Fibroblast of gingiva (primary cell): ENCODE data around the gene OTOG.

Experiments
- DNase-seq: peaks from one replicate; pipeline ENCODE4 v3.0.0-alpha.2; 2011; ENCODE audit warnings: low read depth

OTOG gene

GRCh38 chr11:17518366-17518765 lies 28.7 kb upstream of the OTOG start:
- no peak for DNase-seq

- DNase-seq, result no peak
These were observed 27.8 kb upstream of the OTOG start for GRCh38 chr11:17519061-17519885.

GRCh38 chr11:17521106-17521900 lies 25.8 kb upstream of the OTOG start:
- no peak for DNase-seq

- no peak for DNase-seq
These were observed 24.4 kb upstream of the OTOG start for GRCh38 chr11:17522655-17523054.

DNA sequence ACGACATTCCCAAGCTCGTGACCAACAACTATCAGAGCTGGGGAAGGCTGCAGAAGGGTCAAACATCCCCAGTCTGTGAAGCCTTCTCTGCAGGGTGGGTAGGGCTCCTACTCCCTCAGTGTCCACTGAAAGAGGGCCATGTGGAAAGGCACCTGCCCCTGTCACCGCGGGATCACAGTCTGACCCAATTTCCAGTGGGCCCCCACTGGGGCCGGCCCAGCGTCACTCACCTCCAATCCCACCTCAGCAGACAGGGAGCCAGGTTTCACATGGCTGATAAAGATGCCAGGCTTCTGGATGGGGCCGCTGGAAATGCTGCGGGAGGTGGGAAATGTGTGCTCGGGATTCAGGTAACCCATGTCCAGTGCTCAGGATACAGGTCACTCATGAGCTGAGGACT lies 22.8 kb upstream of the OTOG start:
- no peak for DNase-seq

GRCh38 chr11:17525570-17525969 lies 21.5 kb upstream of the OTOG start:
- DNase-seq, result no peak

GRCh38 chr11:17526326-17526725 lies 20.7 kb upstream of the OTOG start:
- no peak for DNase-seq

GRCh38 chr11:17526931-17527627 lies 20.0 kb upstream of the OTOG start:
- no peak for DNase-seq

DNA sequence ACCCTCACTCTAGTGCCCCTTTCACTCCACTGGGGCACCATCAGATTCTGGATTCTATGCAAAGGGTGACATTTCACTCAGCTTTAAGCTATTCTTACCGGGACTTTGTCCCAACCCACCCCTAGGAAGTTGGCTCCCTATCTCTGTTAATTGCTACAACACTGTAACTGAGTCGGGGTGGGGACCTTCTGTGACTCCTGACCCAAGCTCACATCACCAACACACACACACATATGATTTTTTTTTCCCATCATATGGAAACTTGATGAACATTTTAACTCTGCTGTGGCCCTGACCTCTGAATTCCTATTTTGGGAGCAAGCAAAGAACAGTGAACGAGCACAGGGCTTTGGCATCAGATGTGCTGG lies 19.4 kb upstream of the OTOG start:
- no peak for DNase-seq

GRCh38 chr11:17528181-17528691 lies 18.8 kb upstream of the OTOG start:
- DNase-seq, result peak; percentile 25

- DNase-seq, result no peak
These were observed 17.9 kb upstream of the OTOG start for GRCh38 chr11:17528906-17529843.

- no peak for DNase-seq
These were observed 17.2 kb upstream of the OTOG start for GRCh38 chr11:17529844-17530185.

DNA sequence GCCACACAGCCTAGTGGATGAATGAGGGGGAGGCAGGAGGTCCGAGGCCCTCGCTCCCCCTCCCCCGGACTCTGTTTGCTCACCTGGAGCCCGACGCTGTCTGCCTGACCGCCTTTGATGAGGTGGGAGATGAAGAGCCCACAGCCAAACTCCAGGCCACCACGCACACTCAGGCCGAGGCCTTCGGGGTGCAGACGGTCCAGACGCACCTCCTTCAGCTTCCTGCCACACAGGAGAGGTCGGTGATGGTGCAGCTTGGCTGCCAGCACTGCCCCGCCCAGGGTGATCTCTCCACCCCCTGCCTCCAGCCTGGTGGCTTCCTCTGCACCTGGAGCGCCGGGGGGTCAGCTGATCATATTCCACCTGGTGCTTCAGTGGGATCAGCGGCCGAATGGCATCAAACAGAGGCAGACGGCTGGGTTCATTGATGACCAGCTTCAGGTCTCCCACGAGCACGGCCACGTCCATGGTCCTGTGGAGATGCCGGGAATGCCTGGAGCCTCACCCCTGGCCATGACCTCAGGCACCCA lies 15.9 kb upstream of the OTOG start:
- DNase-seq, result no peak

- DNase-seq, result no peak
These were observed 15.4 kb upstream of the OTOG start for GRCh38 chr11:17531636-17532113.

- no peak for DNase-seq
These were observed 14.3 kb upstream of the OTOG start for GRCh38 chr11:17532784-17533183.

GRCh38 chr11:17533341-17533740 lies 13.7 kb upstream of the OTOG start:
- DNase-seq, result no peak

GRCh38 chr11:17533778-17534415 lies 13.2 kb upstream of the OTOG start:
- no peak for DNase-seq

DNA sequence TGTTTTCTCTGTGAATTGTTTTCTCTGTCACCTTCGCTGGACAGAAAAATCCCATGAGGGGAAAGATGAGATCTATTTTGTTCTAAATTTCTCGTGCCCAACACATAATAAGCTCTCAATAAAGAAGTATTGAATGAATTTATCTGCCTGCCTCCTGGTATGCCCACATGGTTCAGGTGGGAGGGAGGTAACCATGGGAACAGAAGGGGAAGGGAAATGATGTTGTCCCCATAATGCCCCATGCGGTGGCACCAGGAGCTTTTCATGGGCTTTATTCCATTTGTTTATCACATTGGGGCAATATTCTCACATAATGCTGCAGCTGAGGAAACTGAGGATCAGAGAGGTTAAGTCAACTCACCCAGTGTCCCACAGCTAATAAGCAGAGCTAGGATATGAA lies 11.6 kb upstream of the OTOG start:
- no peak for DNase-seq

- DNase-seq, result no peak
These were observed 9.8 kb upstream of the OTOG start for GRCh38 chr11:17537261-17537660.

- no peak for DNase-seq
These were observed 9.0 kb upstream of the OTOG start for GRCh38 chr11:17538054-17538453.

GRCh38 chr11:17538731-17539130 lies 8.3 kb upstream of the OTOG start:
- DNase-seq, result no peak
